Stimulated activated CD8-positive, alpha-beta memory T cell treated with anti-CD3 and anti-CD28 coated beads, Interleukin-12 subunit alpha, Interleukin-12 subunit beta, amount 100 ng/mL, for 1 hour (primary cell): ENCODE measurements around the gene TPM2.

Source experiments
- DNase-seq: peaks from one replicate; pipeline ENCODE4 v3.0.0-alpha.2; 2020; ENCODE audit warnings: low read depth

Gene TPM2

DNA sequence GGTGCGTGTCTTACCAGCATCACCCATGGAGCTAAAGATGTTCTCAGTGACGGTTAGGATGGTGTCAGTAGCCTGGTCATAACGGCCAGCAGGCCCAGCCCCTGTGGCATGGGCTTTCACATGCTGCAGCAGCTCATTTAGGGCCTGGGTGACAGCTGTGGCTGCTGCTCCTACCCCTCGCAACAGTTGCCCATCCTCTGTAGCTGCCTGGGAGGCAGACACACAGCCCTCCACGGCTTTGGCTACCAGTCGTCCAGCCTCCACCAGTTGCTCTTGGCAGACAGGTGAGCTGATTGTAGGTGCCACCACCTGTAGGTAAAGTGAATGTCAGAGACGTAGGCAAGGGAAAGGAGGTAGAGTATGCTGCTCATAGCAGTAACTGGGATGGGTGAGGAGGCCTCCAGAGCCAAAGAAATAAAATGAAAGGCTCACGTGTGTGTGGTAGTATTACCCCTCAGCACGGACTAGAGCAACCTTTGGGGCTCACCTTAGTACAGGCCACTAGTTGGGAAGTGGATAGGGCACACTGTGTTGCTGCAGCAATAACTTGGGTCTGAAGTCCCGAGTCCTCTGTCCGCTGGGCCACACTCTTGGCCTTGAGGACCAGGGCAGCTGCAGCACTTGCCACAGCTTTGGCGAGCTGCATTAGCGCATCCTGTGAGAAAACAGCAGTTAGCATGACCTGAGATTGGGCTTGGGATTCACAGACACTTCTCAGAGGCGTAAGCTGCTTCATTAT lies 27.6 kb upstream of the TPM2 start:
- no peak for DNase-seq

DNA sequence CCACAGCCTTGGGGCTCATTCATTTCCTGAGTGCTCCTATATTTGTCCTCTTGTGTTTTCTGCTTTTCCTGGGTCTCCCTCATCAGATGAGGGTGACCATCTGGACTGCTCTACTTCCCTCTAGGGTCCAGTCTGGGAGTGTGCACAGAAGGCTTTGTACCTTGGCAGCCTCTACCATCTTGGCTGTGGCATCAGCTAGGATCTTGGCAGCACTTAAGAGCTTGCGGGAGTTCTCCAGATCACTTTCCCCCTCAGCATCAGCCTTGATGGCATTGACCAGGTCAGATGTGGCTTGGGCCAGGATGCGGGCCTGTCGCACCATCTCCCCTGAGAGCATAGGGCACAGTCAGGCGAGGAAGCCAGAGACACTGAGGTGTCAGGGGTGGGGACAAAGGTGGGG lies 26.5 kb upstream of the TPM2 start:
- no peak for DNase-seq

- DNase-seq = no peak
These were observed 25.0 kb upstream of the TPM2 start for GRCh38 chr9:35714579-35715252.

DNA sequence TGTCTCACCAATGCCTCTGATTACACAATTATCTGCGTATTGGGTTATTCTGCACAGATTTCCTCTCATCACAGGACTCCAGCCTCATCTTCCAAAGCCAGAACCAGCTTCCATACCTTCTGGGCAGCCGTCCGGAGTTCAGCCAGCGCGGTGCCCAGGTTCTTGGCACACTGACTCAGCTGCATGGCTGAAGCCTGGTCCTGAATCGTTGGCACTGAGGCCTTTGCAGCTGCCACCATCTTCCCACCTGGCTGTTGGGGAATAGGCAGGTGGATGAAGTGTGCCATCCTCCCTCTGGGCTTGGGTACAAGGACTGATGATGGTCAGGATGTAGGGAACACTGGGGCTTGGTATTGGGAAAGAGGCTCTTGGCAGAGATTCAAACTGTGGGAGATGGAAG lies 24.4 kb upstream of the TPM2 start:
- no peak for DNase-seq

DNA sequence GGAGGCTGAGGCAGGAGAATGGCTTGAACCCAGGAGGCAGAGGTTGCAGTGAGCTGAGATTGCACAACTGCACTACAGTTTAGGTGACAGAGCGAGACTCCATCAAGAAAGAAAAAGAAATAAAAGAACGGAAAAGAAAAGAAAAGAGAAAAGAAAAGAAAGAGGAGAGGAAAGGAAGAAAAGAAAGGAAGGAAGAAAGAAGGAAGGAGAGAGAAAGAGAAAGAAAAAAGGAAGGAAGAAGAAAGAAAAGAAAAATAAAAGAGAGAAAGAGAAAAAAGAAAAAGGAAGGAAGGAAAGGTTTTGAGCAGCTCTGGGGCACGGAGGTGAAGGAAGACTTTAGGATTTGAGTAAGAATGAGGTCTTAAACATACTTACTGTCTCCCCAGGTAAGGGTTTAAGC lies 23.9 kb upstream of the TPM2 start:
- no peak for DNase-seq

- DNase-seq = no peak
These were observed 23.2 kb upstream of the TPM2 start for GRCh38 chr9:35712762-35713400.

DNA sequence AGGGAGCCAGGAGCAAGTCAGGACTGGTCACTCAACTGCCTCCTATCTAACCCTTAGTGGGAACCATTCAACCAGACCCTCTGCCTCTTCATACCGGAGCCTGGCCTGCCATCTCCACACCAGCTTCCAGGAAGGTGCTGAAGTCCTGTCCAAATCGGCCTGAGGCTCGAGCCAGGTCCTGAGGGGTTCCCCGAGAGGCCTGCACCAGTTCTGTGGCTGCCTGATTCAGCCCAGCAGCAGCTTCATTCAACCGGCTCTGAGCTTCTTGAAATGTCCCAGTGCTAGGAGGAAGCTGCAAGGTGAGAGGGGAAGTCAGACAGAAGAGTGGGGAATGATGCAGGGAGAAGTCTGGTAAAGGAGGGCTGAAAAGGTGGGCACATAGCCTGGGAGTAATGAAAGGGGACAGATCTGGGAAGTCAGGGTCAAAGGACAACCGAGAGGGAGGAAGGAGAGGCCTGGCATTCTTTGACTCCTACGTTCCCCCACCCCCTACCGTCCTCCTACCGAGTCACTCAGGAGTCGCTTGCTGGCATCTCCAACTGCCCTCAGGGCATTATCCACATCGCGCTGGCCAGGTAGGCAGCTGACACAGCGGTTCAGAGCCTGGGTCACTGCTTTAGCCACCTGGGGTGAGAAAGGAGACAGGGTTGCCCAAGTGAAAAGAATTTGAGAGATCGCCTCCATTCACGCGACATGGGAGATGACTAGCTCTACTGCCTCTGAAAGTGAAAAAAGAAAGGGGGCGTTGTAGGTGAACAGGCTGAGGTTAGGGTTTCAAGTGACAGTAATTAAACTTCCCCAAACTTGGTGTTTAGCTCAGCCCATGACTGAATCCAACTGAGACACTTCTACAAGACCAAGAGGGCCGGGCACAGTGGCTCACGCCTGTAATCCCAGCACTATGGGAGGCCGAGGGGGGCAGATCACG lies 22.0 kb upstream of the TPM2 start:
- DNase-seq = no peak

- no peak for DNase-seq
These were observed 21.2 kb upstream of the TPM2 start for GRCh38 chr9:35710818-35711500.

DNA sequence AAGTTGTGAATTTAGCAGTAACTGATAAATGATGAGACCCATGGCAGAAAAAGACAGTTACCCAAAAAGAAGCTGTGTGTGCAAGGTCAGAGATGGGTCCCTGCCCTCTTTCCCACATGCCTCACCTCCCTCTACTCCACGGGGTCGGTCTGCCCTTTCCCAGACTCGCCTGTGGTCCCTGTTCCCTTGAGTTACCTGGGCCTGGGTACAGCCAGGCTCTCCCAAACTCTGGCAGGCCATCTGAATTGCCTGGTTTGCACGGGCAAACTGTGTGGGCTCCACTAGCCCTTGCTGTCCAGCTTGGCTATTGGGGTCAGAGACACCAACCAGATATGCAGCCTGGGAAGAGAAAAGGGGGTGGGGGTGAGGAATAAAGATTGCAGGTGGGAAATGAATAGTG lies 18.4 kb upstream of the TPM2 start:
- DNase-seq = no peak

DNA sequence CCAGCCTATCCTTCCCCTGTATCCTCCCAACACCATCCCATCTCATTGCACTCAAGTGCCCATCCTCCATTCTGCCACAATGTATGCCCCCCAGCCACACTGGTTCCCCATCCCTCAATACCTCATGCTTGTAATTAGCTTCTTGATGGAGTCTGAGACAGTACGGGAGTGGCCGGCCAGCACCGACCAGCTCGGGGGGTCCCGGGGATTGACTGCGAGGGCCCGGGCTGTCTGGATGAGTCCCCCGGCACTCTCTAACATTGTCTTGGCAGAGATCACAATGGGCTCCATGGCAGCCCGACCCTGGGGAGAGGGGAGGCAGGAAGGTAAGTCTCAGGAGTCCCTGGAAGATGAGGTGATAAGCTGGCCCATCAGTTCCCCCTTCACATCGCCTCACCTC lies 17.2 kb upstream of the TPM2 start:
- DNase-seq = no peak

GRCh38 chr9:35705836-35706430 lies 16.2 kb upstream of the TPM2 start:
- no peak for DNase-seq

- no peak for DNase-seq
These were observed 15.6 kb upstream of the TPM2 start for GRCh38 chr9:35705372-35705771.

GRCh38 chr9:35703906-35704672 lies 14.4 kb upstream of the TPM2 start:
- no peak for DNase-seq

GRCh38 chr9:35702696-35703095 lies 13.0 kb upstream of the TPM2 start:
- no peak for DNase-seq

DNA sequence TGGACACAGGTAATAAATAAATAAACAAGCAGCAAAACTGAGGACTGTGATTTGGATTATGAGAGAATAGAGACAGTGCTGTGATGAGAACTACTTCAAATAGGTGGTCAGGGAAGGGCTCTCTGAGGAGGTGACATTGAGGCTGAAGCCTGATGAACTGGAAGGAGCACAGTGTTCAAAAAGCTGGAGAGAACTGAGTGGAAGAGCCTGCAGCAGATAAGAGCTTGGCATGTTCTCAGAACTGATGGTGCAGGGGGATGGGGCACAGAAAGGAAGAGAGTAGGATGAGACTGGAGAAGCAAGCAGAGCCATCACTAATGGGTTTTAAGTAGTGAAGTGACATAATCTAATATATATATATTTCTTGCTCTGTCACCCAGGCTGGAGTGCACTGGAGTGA lies 11.2 kb upstream of the TPM2 start:
- DNase-seq = no peak

GRCh38 chr9:35700031-35700430 lies 10.3 kb upstream of the TPM2 start:
- no peak for DNase-seq

GRCh38 chr9:35698231-35698630 lies 8.5 kb upstream of the TPM2 start:
- no peak for DNase-seq

- no peak for DNase-seq
These were observed 7.8 kb upstream of the TPM2 start for GRCh38 chr9:35697486-35697885.

DNA sequence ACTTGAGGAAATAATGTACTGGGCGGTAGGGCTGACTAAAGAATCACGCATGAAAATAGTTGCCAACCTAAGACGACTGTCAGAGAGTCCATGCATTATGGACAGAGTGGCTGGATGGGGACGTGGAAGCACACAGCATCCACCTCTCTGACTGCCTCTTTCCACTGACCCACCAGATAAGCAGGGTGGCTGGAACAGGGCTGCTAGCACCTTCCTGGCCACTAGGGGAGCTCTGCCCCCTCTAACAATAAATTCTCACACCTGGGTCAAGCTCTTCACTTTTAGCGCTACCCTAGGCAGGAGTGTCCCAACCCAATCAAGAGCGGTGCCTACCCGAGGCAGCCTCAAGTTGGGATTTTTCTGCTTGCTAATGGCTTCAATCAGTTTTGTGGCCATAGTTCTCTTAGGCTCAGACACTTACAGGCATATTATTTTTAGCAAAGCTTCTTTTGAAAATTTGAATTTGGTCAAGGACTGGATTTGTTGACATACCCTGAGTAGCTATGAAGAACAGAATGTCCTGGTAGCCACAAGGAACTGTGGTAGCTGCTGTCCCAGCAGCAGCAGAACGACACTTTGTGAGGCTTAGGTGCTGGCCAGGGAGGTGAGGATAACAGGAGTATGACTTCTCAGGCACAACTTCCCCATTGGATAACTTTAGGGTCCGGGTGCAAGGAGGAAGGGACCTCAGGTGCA lies 6.9 kb upstream of the TPM2 start:
- peak; percentile 45 for DNase-seq

DNA sequence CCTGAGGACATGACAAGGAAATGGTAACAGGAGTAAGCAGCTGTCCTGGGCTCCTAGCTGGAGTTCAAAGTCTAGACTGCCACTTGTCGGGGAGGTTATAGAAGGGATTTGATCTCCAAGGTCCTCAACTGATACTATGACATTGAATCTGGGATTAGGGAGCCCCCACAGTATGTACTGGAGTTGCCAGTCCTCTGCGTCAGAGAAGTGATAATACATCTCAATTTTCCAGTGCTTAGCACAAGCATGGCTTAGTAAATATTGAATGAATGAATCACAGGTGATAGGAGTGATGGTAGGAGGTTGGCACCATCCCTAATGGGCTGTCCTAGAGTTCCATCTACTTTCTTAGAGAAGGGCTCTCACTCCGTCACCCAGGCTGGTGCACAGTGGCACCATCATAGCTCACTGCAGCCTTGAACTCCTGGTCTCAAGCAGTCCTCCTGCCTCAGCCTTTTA lies 6.2 kb upstream of the TPM2 start:
- DNase-seq = no peak
